SK-N-SH treated with all-trans-retinoic acid at 6 μM for 48 hours (cell line): ENCODE results near the gene FEN1.

ENCODE experiments used
- RARB ChIP-seq: fragments of 250-450 bp; sonication (Bioruptor Pico); IDR thresholded peaks from 2 replicates; pipeline ENCODE4 v1.8.0; 2021; ENCODE audit warnings: mild to moderate bottlenecking, moderate library complexity
- SNAI2 ChIP-seq: fragments of 250-450 bp; sonication (Bioruptor Pico); IDR thresholded peaks from 2 replicates; pipeline ENCODE4 v1.5.0; 2020; ENCODE audit warnings: mild to moderate bottlenecking, moderate library complexity

GRCh38 chr11:61777234-61778090, 15.2 kb upstream of the FEN1 start:
- TF ChIP-seq SNAI2 (CRISPR knock-in tag) (no peak), RARB (CRISPR knock-in tag) (no peak)
